Lower lobe of right lung (tissue), 2 donors: ENCODE measurements around the gene FAM222B. TPM values are rescaled to one million over a fixed set of nuclear protein-coding genes. Genes with fewer than 3 reads are reported as not detected.
"Not testable (repeated sequence)": the region's sequence is repeated elsewhere in the genome, so short reads cannot be mapped to it uniquely, and the experiment has no call there.

Source experiments
- ATAC-seq, 2 donors: fragments of 200-7000 bp; cut with Tn5 transposase; one replicate each; pipeline ENCODE4 v1.9.1; 2020 to 2022; ENCODE audit warnings: mild to moderate bottlenecking in 2 of 2, moderate library complexity in 2 of 2
- DNase-seq: peaks from one replicate; pipeline ENCODE4 v3.0.0-alpha.2; 2020
- H3K27ac ChIP-seq: fragments of 200-600 bp; one replicate; pipeline ENCODE4 v1.8.0; 2022
- H3K27me3 ChIP-seq: fragments of 200-600 bp; one replicate; pipeline ENCODE4 v1.8.0; 2022; ENCODE audit warnings: low read depth
- H3K36me3 ChIP-seq: fragments of 200-600 bp; one replicate; pipeline ENCODE4 v1.8.0; 2022; ENCODE audit warnings: mild to moderate bottlenecking
- H3K4me1 ChIP-seq: fragments of 200-600 bp; one replicate; pipeline ENCODE4 v1.8.0; 2022
- H3K4me3 ChIP-seq: fragments of 200-600 bp; one replicate; pipeline ENCODE4 v1.8.0; 2022; ENCODE audit warnings: mild to moderate bottlenecking
- H3K9me3 ChIP-seq: fragments of 200-600 bp; one replicate; pipeline ENCODE4 v1.8.0; 2022
- intact Hi-C: fragments of 100-400 bp; cut with DNase I; formaldehyde crosslinking; loops from one replicate; pipeline ENCODE4 v1.11.0; 2022
- total RNA-seq: library from RNA; stranded (reverse); fragmentation: NEBNext Ultra II Directional; extraction: Animal tissue kit (Norgen Biotek cat#: 25700); gene quantifications from one replicate; pipeline ENCODE4 v1.2.1, GENCODE V29; 2021
- TF ChIP-seq, protein P1 (sequence below): fragments of 200-600 bp; IDR thresholded peaks from one replicate; pipeline ENCODE4 v1.8.0; 2022; ENCODE audit warnings: antibody characterized with exemption, mild to moderate bottlenecking
- donor health status: DM: no; HTN: yes; CAD: no; lungs with severe emphysema.

The FAM222B gene
- total RNA-seq, 1 donor from 2014 or later = 21.7 TPM

DNA sequence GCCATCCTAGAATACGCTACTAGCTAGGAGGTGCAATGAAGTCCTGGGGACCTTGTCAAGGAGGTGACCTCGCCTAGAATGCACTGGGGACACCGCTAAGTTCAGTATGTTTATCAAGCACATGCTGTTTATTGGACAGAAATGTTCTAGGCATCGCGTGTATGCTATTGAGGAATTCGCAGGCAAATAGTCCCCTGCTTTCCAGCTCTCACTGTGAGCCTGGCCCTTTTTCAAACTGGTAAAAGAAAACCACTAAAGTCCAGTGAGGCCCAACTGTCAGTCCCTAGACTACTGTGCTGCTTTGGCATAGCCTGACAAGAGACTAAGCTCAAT is 1.2 kb upstream of the FAM222B start:
- intact Hi-C loops = no loop called here
- no peak for ATAC-seq

DNA sequence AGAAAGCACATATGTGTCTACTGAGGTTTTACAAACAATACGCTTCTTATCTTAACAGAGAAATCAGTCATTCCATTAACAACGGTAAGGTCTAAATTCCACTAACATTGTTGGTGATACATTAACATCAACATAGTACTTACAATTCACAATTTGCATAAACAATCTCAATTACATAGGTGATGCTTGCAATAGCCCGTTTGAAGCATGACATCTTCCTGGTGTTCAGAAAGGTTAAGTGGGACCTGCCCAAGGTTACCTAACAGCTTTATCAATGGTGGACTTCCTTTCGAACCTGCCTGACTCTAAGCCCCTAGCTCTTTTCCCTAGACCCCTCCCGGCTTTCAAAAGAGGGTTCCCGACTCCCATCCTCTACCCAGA is 699 bp downstream of the FAM222B start:
- ATAC-seq = peak; percentile 23 to 54
- H3K9me3 ChIP-seq = no peaks in the 10 kb centered on the region
- DNase-seq = no peak
- intact Hi-C loops = no loop called here
- H3K27ac ChIP-seq = peak overlapping the region; percentile 84
- TF ChIP-seq, protein P1, sequence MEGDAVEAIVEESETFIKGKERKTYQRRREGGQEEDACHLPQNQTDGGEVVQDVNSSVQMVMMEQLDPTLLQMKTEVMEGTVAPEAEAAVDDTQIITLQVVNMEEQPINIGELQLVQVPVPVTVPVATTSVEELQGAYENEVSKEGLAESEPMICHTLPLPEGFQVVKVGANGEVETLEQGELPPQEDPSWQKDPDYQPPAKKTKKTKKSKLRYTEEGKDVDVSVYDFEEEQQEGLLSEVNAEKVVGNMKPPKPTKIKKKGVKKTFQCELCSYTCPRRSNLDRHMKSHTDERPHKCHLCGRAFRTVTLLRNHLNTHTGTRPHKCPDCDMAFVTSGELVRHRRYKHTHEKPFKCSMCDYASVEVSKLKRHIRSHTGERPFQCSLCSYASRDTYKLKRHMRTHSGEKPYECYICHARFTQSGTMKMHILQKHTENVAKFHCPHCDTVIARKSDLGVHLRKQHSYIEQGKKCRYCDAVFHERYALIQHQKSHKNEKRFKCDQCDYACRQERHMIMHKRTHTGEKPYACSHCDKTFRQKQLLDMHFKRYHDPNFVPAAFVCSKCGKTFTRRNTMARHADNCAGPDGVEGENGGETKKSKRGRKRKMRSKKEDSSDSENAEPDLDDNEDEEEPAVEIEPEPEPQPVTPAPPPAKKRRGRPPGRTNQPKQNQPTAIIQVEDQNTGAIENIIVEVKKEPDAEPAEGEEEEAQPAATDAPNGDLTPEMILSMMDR = no peak
- H3K4me3 ChIP-seq = peak overlapping the region; percentile 95
- H3K36me3 ChIP-seq = no peaks in the 10 kb centered on the region
- no peaks in the 10 kb centered on the region for H3K27me3 ChIP-seq
- H3K4me1 ChIP-seq = peaks cover 14% of the 10 kb centered on the region

More for the DNA sequence above, 1.2 kb upstream of the FAM222B start:
- no peak for DNase-seq
- Histone ChIP-seq H3K4me3 (no peak overlapping the region), H3K36me3 (no peaks in the 10 kb centered on the region), H3K27ac (no peak overlapping the region), H3K9me3 (no peaks in the 10 kb centered on the region), H3K4me1 (peaks cover 14% of the 10 kb centered on the region), H3K27me3 (no peaks in the 10 kb centered on the region)
- TF ChIP-seq, protein P1 = no peak

GRCh38 chr17:28839221-28839620 is 3.4 kb downstream of the FAM222B start:
- no peak overlapping the region for H3K4me3 ChIP-seq
- H3K27ac ChIP-seq = no peak overlapping the region
- no peaks in the 10 kb centered on the region for H3K9me3 ChIP-seq
- intact Hi-C loops = no loop called here
- ATAC-seq (no peak), DNase-seq (no peak)
- H3K4me1 ChIP-seq = peaks cover 14% of the 10 kb centered on the region
- TF ChIP-seq, protein P1 = no peak
- H3K27me3 ChIP-seq = no peaks in the 10 kb centered on the region
- no peaks in the 10 kb centered on the region for H3K36me3 ChIP-seq

GRCh38 chr17:28836541-28836940 is 6.0 kb downstream of the FAM222B start:
- H3K36me3 ChIP-seq, DNase-seq, H3K9me3 ChIP-seq, ATAC-seq, H3K4me1 ChIP-seq, H3K27ac ChIP-seq, intact Hi-C loops, H3K27me3 ChIP-seq, H3K4me3 ChIP-seq: not testable (repeated sequence)

- Histone ChIP-seq H3K27ac (no peak overlapping the region), H3K27me3 (no peaks in the 10 kb centered on the region), H3K4me3 (no peak overlapping the region), H3K9me3 (no peaks in the 10 kb centered on the region), H3K36me3 (peaks cover 9% of the 10 kb centered on the region), H3K4me1 (no peaks in the 10 kb centered on the region)
- intact Hi-C loops = no loop called here
- TF ChIP-seq, protein P1 = no peak
- no peak for ATAC-seq
- DNase-seq = no peak
Observed at GRCh38 chr17:28834420-28834819, 8.2 kb downstream of the FAM222B start.

DNA sequence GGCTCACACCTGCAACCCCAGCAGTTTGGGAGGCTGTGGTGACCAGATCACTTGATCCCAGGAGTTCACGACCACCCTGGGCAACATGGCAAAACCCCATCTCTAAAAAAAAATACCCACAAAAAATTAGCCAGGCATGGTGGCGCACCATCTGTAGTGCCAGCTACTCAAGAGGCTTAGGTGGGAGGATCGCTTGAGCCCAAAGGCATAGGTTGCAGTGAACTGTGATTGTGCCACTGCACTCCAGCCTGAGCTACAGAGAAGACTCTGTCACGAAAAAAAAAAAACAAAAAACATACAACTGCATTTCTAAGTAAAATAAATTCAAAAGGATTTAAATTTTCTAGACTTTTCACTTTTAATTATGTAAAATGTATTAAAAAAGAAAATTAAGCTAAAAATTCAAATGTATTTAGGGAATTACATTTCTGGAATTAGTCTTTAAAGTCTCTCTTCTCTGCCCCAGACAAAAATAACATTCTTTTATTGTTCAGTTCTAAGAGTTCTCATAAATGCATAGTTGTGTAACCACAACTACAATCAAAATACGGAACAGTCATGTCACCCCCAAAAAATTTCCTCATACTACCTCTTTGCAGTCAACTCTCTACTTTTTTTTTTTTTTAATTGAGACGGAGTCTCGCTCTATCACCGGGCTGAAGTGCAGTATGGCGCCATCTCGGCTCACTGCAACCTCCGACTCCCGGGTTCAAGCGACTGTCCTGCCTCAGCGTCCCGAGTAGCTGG is 14.1 kb downstream of the FAM222B start:
- intact Hi-C loops = no loop called here
- Histone ChIP-seq H3K9me3 (no peaks in the 10 kb centered on the region), H3K4me1 (no peaks in the 10 kb centered on the region), H3K27me3 (no peaks in the 10 kb centered on the region), H3K27ac (no peak overlapping the region), H3K4me3 (no peak overlapping the region), H3K36me3 (peaks cover 9% of the 10 kb centered on the region)
- DNase-seq = no peak
- peak in 1 of 2 donors; percentile 29 for ATAC-seq
- TF ChIP-seq, protein P1 = no peak
